Myocyte (in vitro differentiated cells): ENCODE results near the gene NID2. TPM values are rescaled to one million over a fixed set of nuclear protein-coding genes. Genes with fewer than 3 reads are reported as not detected.

Source experiments
- DNase-seq: peaks from one replicate; pipeline ENCODE4 v3.0.0-alpha.2; 2012; ENCODE audit warnings: low read depth
- total RNA-seq: library from RNA; depleted of rRNA; stranded (reverse); fragments of >200 nt; gene quantifications from 2 replicates; pipeline ENCODE4 v1.2.3, GENCODE V29; 2014

Gene NID2
- total RNA-seq, 1 donor from 2014 or later, result 29.7 TPM

GRCh38 chr14:52054678-52055077, 14.2 kb downstream of the NID2 start:
- DNase-seq, result no peak

GRCh38 chr14:52053044-52053443, 15.8 kb downstream of the NID2 start:
- DNase-seq, result no peak

GRCh38 chr14:52052288-52052943, 16.4 kb downstream of the NID2 start:
- DNase-seq, result peak; percentile 38

- DNase-seq, result no peak
Measured at GRCh38 chr14:52051871-52052270, 17.0 kb downstream of the NID2 start.

GRCh38 chr14:52051251-52051650, 17.6 kb downstream of the NID2 start:
- DNase-seq, result no peak

- DNase-seq, result no peak
Measured at GRCh38 chr14:52049721-52050588, 18.9 kb downstream of the NID2 start.

GRCh38 chr14:52049271-52049670, 19.6 kb downstream of the NID2 start:
- DNase-seq, result no peak

- no peak for DNase-seq
Measured at GRCh38 chr14:52048641-52049204, 20.1 kb downstream of the NID2 start.

- DNase-seq, result no peak
Measured at GRCh38 chr14:52048116-52048515, 20.7 kb downstream of the NID2 start.

GRCh38 chr14:52046376-52046917, 22.4 kb downstream of the NID2 start:
- no peak for DNase-seq

- DNase-seq, result no peak
Measured at GRCh38 chr14:52044791-52045522, 23.9 kb downstream of the NID2 start.

GRCh38 chr14:52043690-52044089, 25.2 kb downstream of the NID2 start:
- no peak for DNase-seq

- DNase-seq, result no peak
Measured at GRCh38 chr14:52042371-52043289, 26.2 kb downstream of the NID2 start.

- DNase-seq, result no peak
Measured at GRCh38 chr14:52040598-52040997, 28.3 kb downstream of the NID2 start.

- DNase-seq, result no peak
Measured at GRCh38 chr14:52039124-52039815, 29.6 kb downstream of the NID2 start.

GRCh38 chr14:52033101-52033642, 35.7 kb downstream of the NID2 start:
- peak; percentile 81 for DNase-seq

GRCh38 chr14:52032204-52032801, 36.6 kb downstream of the NID2 start:
- DNase-seq, result peak; percentile 50

- DNase-seq, result peak; percentile 89
Measured at GRCh38 chr14:52031781-52032180, 37.1 kb downstream of the NID2 start.

GRCh38 chr14:52029881-52030280, 39.0 kb downstream of the NID2 start:
- no peak for DNase-seq
